Sigmoid colon (tissue), 3 donors: ENCODE results near the gene TLE1.

Experiments used
- POLR2A ChIP-seq, 2 donors: fragments of 450-650 bp; IDR thresholded peaks; one replicate each; pipeline ENCODE4 v1.6.1; 2016; ENCODE audit warnings: antibody characterized with exemption in 2 of 2, mild to moderate bottlenecking in 2 of 2, moderate library complexity in 2 of 2
- TF ChIP-seq, protein P1 (sequence below), 4 experiments: fragments of 450-650 bp in 3 of 4; fragments of 200-600 bp in 1 of 4; IDR thresholded peaks; one replicate each; pipeline ENCODE4 v1.5.1; 2016 to 2019; ENCODE audit warnings: antibody characterized with exemption in 4 of 4, mild to moderate bottlenecking in 3 of 4, moderate library complexity in 2 of 4

- TF ChIP-seq, protein P1, sequence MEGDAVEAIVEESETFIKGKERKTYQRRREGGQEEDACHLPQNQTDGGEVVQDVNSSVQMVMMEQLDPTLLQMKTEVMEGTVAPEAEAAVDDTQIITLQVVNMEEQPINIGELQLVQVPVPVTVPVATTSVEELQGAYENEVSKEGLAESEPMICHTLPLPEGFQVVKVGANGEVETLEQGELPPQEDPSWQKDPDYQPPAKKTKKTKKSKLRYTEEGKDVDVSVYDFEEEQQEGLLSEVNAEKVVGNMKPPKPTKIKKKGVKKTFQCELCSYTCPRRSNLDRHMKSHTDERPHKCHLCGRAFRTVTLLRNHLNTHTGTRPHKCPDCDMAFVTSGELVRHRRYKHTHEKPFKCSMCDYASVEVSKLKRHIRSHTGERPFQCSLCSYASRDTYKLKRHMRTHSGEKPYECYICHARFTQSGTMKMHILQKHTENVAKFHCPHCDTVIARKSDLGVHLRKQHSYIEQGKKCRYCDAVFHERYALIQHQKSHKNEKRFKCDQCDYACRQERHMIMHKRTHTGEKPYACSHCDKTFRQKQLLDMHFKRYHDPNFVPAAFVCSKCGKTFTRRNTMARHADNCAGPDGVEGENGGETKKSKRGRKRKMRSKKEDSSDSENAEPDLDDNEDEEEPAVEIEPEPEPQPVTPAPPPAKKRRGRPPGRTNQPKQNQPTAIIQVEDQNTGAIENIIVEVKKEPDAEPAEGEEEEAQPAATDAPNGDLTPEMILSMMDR (IDR thresholded peaks at IDR 0.05) = no peak
- no peak for TF ChIP-seq POLR2A (IDR thresholded peaks at IDR 0.05)
These were observed 97.6 kb downstream of the TLE1 start for GRCh38 chr9:81591791-81592190.
